Muscle layer of colon (tissue), 2 donors: ENCODE measurements around the gene PMEPA1.

Experiments used
- H3K27ac ChIP-seq: one replicate; pipeline ENCODE4 v1.7.0; 2013; ENCODE audit warnings: low read depth, mild to moderate bottlenecking, low read length, moderate library complexity
- H3K27me3 ChIP-seq, 2 donors: one replicate each; pipeline ENCODE4 v1.7.0; 2013; ENCODE audit warnings: low read length in 2 of 2, mild to moderate bottlenecking in 2 of 2; ENCODE audit not compliant: insufficient read depth in 2 of 2, control insufficient read depth in 1 of 2
- H3K36me3 ChIP-seq: one replicate; pipeline ENCODE4 v1.7.0; 2013; ENCODE audit warnings: mild to moderate bottlenecking, low read length; ENCODE audit not compliant: insufficient read depth
- H3K4me1 ChIP-seq: one replicate; pipeline ENCODE4 v1.7.0; 2013; ENCODE audit warnings: mild to moderate bottlenecking, low read length; ENCODE audit not compliant: insufficient read depth
- H3K4me3 ChIP-seq, 2 donors: one replicate each; pipeline ENCODE4 v1.7.0; 2013; ENCODE audit warnings: low read length in 2 of 2, low read depth in 1 of 2, mild to moderate bottlenecking in 1 of 2, moderate library complexity in 1 of 2
- H3K9ac ChIP-seq: one replicate; pipeline ENCODE4 v1.7.0; 2013; ENCODE audit warnings: low read length
- H3K9me3 ChIP-seq: one replicate; pipeline ENCODE4 v1.7.0; 2013; ENCODE audit warnings: mild to moderate bottlenecking, low read length
- donor health status: abdominal sarcoma.
- donor health status: Adenocarcinoma of cecum.

Gene PMEPA1

GRCh38 chr20:57650266-57650665 is 59.5 kb downstream of the PMEPA1 start:
- Histone ChIP-seq H3K4me1 (no peaks in the 10 kb centered on the region), H3K36me3 (peaks cover 6% of the 10 kb centered on the region), H3K4me3 (no peak overlapping the region), H3K9me3 (no peaks in the 10 kb centered on the region), H3K27me3 (no peaks in the 10 kb centered on the region), H3K27ac (no peak overlapping the region), H3K9ac (no peak overlapping the region)

GRCh38 chr20:57649617-57650015 is 60.2 kb downstream of the PMEPA1 start:
- H3K4me1 ChIP-seq = no peaks in the 10 kb centered on the region
- no peak overlapping the region for H3K9ac ChIP-seq
- H3K36me3 ChIP-seq = peaks cover 6% of the 10 kb centered on the region
- no peaks in the 10 kb centered on the region for H3K27me3 ChIP-seq
- H3K4me3 ChIP-seq = no peak overlapping the region
- H3K27ac ChIP-seq = no peak overlapping the region
- H3K9me3 ChIP-seq = no peaks in the 10 kb centered on the region

- Histone ChIP-seq H3K27me3 (no peaks in the 10 kb centered on the region), H3K4me3 (no peak overlapping the region), H3K27ac (no peak overlapping the region), H3K9ac (no peak overlapping the region), H3K4me1 (no peaks in the 10 kb centered on the region), H3K36me3 (peaks cover 6% of the 10 kb centered on the region), H3K9me3 (no peaks in the 10 kb centered on the region)
Observed at GRCh38 chr20:57648878-57649616, 60.8 kb downstream of the PMEPA1 start.

- no peak overlapping the region for H3K4me3 ChIP-seq
- no peak overlapping the region for H3K9ac ChIP-seq
- no peak overlapping the region for H3K27ac ChIP-seq
- H3K4me1 ChIP-seq = no peaks in the 10 kb centered on the region
- no peaks in the 10 kb centered on the region for H3K27me3 ChIP-seq
- peaks cover 6% of the 10 kb centered on the region for H3K36me3 ChIP-seq
- H3K9me3 ChIP-seq = no peaks in the 10 kb centered on the region
Observed at GRCh38 chr20:57647933-57648785, 61.7 kb downstream of the PMEPA1 start.

DNA sequence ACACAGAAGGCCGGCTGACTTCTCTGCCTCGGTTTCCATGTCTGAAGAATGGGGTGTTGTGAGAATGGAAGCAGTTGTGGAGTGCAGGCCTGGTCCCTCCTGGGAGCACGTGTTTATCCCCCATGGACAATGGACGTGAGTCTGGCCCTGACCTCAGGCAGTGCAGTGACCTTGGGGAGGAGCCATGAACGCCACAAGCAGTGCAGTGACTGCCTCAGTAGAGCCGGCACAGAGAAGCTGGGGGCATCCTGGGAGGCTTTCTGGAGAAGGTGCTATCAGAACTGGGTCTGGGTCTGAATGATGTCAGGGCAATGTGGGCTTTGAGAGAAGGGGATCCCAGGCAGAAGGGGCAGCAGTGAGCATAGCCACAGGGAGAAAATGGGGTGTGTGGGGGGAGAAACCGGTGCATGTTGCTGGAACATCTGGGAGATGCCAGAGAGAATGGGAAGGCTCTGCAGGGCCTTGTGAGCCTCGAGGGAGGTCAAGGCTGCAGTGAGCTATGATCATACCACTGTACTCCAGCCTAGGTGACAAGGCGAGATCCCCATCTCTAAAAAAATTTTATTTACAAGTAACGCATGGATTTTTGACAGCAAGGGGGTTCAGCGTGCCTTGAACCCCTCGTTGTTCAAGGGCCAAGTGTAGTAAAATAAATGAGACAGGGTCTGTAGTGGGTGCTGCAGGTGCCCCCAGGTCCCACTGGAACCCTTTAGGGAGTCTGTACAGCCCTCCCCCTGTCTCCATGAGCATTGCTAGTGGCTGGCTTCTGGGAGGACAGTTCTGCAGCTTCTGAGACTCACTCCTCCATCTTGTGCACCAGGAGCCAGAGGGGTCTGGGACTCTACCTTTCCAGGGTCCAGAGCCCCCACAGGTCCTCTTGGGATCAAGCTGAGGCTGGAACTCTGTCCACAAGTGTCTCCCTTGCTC is 62.5 kb downstream of the PMEPA1 start:
- Histone ChIP-seq H3K9me3 (no peaks in the 10 kb centered on the region), H3K4me1 (no peaks in the 10 kb centered on the region), H3K27ac (no peak overlapping the region), H3K9ac (no peak overlapping the region), H3K27me3 (no peaks in the 10 kb centered on the region), H3K4me3 (no peak overlapping the region), H3K36me3 (peaks cover 5% of the 10 kb centered on the region)

- Histone ChIP-seq H3K4me1 (no peaks in the 10 kb centered on the region), H3K9me3 (no peaks in the 10 kb centered on the region), H3K4me3 (no peak overlapping the region), H3K27ac (no peak overlapping the region), H3K9ac (no peak overlapping the region), H3K36me3 (no peaks in the 10 kb centered on the region), H3K27me3 (no peaks in the 10 kb centered on the region)
Observed at GRCh38 chr20:57638895-57639236, 70.9 kb downstream of the PMEPA1 start.

- H3K36me3 ChIP-seq = no peaks in the 10 kb centered on the region
- no peak overlapping the region for H3K4me3 ChIP-seq
Observed at GRCh38 chr20:57638173-57638894, 71.5 kb downstream of the PMEPA1 start.

GRCh38 chr20:57633945-57634491 is 75.8 kb downstream of the PMEPA1 start:
- Histone ChIP-seq H3K36me3 (no peaks in the 10 kb centered on the region), H3K27me3 (no peaks in the 10 kb centered on the region), H3K4me3 (no peak overlapping the region), H3K9ac (no peak overlapping the region), H3K9me3 (no peaks in the 10 kb centered on the region), H3K4me1 (no peaks in the 10 kb centered on the region), H3K27ac (no peak overlapping the region)

More at GRCh38 chr20:57638173-57638894, 71.5 kb downstream of the PMEPA1 start:
- Histone ChIP-seq H3K9ac (no peak overlapping the region), H3K9me3 (no peaks in the 10 kb centered on the region), H3K4me1 (no peaks in the 10 kb centered on the region), H3K27ac (no peak overlapping the region), H3K27me3 (no peaks in the 10 kb centered on the region)

- H3K36me3 ChIP-seq = no peaks in the 10 kb centered on the region
- no peaks in the 10 kb centered on the region for H3K9me3 ChIP-seq
- H3K27me3 ChIP-seq = no peaks in the 10 kb centered on the region
- H3K4me3 ChIP-seq = no peak overlapping the region
- no peak overlapping the region for H3K9ac ChIP-seq
- H3K27ac ChIP-seq = no peak overlapping the region
- peaks cover 8% of the 10 kb centered on the region for H3K4me1 ChIP-seq
Observed at GRCh38 chr20:57632286-57632685, 77.5 kb downstream of the PMEPA1 start.

DNA sequence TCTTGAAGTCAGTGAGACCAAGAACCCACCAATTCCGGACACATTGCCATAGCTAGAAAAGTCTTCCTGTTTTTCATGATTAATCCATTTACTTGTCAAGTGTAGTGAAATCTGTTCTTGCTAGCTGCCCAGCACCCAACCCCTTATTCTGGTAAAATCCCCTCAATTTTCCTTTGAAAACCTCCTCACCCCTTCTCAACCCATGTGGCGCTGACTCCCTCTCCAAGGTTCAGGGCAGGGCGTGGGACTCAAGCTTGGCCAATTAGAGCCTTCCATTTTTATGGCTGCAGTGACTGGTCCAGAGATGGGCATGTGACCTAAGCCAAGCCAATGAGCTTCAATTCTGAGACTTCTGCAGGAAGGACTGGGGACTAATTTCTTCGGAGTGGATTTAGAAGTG is 79.8 kb downstream of the PMEPA1 start:
- Histone ChIP-seq H3K27me3 (no peaks in the 10 kb centered on the region), H3K4me3 (no peak overlapping the region), H3K4me1 (peaks cover 9% of the 10 kb centered on the region), H3K27ac (no peak overlapping the region), H3K36me3 (no peaks in the 10 kb centered on the region), H3K9me3 (no peaks in the 10 kb centered on the region), H3K9ac (no peak overlapping the region)
